GM19351 (cell line): Measurements from ENCODE around the gene NXN.
"Not testable (repeated sequence)": the region's sequence is repeated elsewhere in the genome, so short reads cannot be mapped to it uniquely, and the experiment has no call there.

Source experiments
- ATAC-seq: cut with Tn5 transposase; IDR thresholded peaks from one replicate; pipeline ENCODE4 v1.9.1; 2021; ENCODE audit warnings: mild to moderate bottlenecking, moderate library complexity; ENCODE audit not compliant: unreplicated experiment

Gene NXN

DNA sequence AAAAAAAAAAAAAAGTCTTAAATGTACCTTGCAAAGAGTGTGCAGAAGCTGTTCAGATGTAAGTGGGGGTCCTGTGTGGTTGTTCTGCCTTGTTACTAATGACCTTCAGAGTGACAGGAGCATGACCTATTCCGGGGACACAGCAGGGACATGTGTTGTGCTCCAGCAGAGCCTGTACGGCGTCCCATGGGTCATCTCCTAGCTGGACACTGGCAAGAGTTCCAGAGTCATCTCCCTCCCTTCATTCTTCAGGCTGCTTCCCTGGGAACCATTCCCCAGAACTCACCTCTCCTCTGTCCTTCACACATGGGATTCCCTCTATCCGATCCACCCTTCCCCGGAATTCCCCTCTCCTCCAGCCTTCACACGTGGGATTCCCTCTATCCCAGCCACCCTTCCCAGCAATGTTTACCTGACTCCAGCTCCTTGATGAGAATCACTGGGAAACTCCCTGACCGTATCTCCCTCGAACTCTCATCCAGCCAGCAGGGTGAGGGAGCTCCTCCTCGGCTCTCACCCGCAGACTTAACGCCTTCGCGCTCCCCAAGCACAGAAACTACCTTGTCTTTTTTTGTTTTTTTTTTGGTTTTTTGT is 111.6 kb downstream of the NXN start:
- no peak for ATAC-seq

DNA sequence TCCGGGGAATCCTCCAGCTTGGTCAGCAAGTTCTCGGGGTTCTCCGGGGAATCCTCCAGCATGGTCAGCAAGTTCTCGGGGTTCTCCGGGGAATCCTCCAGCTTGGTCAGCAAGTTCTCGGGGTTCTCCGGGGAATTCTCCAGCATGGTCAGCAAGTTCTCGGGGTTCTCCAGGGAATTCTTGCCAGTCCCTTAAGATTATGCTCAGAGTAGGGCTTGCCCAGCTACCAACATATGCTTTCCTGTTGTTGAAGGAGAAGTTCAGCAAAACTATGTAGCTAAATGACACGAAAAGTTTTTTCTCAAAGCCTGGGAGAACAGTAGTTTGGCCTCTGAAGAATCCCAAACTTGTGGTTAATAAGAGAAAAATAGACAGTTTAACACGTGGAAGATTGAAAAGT is 112.3 kb downstream of the NXN start:
- not testable (repeated sequence) for ATAC-seq

DNA sequence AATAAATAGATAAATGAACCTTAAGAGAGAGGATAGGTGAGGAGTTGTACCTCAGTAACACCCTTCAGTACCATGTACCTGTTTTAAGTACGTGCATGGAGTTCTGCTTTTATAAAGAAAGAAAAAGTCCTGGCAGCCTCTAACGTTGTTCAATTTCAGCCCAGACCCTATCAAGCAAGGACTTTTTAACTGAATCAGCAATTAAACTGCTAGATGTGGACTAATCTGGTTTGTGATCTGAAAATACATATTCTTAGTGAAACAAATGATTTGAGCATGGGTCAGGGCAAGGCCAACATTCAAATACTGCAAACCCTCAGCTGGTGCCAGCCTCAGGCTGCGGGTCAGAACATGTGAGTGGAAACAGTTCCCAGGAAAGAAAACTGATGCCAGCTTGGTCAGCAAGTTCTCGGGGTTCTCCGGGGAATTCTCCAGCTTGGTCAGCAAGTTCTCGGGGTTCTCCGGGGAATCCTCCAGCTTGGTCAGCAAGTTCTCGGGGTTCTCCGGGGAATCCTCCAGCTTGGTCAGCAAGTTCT is 112.9 kb downstream of the NXN start:
- no peak for ATAC-seq

DNA sequence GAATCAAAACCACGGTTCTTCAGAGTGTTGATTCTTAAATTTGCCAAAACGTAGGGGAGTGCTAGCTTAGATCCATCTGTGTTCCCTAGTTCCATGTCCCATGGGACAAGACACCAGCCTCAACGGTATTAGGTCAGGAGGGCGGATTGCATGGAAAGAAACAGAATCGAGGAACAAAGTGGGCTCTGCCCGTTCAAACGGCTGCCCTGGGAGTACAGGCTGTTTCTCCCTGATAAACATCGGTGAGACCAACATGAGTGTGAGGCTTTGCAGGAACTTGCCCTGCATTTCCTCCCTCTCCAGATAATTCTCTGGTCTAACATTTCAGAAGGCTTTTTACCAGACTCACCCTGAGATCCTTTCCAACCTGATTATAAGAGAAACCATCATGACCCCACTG is 115.3 kb downstream of the NXN start:
- ATAC-seq: no peak

DNA sequence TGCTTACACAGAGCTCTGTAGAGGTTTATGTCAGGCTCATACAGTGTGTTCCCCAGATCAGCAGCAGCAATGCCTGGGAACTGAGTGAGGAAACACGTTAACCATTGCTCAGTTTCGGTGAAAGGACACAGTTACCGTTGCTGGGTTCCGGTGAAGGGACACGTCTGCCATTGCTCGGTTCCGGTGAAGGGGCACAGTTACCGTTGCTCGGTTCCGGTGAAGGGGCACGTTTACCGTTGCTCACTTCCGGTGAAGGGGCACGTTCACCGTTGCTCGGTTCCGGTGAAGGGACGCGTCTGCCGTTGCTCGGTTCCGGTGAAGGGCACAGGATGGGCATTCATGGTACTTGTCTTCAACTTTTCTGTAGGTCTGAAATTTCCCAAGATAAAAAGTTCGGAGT is 115.7 kb downstream of the NXN start:
- ATAC-seq: no peak

DNA sequence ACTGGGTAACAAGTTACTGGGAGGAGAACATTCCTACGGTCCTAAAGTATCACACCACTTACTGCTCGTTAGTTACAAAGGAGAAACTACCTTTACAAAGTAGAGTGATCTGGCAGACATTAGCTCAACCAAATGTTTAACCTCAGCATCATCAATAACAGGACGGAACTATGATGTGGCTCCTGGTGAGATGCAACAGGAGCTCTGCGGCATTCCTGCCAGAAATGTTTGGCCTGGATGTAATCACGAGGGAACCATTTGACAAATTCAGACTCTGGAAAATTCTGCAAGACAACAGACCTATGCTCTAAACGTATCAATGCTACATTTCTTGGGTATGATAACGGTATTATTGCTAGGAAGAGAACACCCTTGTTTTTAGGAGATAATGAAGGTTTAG is 117.0 kb downstream of the NXN start:
- no peak for ATAC-seq

DNA sequence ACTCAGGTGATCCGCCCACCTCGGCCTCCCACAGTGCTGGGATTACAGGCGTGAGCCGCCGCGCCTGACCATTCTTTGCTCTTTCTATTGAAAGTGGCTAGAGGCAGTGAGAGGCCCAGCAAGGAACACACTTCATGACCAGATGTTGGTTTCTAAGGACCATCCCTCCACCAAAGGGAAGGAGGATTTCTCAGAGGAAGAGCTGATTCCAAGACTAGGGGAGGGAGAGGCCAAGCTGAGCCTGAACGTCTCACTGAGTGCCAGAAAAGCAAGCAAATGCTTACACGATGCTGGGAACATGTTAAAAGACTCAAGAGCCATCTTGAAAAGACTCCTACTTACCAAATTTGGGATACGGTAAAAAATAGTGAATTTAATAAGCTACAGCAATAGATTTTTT is 118.2 kb downstream of the NXN start:
- ATAC-seq: no peak

DNA sequence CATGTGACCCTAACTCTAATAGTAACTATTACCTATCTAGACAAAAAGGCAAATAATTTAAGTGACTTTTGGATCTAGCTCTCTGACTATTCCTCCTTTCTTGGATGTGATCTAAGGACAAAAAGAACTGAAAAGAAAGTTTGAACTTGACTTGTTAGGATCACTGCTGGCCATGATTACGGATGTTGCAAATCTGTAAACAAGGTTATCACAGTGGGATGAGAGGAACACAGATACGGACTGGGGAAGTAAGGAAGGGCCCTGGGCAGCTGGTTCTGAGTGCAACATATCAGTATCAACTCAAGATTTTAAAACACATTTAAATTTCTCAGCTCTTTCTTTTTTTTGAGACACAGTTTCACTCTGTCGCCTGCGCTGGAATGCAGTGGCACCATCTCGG is 118.8 kb downstream of the NXN start:
- no peak for ATAC-seq

DNA sequence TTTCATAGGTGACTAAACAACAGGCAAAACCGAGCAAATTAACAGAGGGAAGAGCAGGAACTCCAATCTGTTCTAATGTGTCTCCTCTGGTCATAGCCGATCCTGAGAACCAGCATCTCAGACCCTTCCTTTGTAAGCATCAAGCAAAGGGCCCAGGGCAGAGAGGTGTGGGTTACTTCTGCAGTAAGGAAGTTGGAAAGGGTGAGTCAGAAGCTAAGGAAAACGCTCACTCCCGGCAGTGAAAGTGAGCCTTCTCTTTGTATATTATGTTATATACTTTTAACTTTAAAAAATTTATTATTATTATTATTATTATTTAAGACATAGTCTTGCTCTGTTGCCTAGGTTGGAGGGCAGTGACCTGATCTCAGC is 119.8 kb downstream of the NXN start:
- no peak for ATAC-seq

DNA sequence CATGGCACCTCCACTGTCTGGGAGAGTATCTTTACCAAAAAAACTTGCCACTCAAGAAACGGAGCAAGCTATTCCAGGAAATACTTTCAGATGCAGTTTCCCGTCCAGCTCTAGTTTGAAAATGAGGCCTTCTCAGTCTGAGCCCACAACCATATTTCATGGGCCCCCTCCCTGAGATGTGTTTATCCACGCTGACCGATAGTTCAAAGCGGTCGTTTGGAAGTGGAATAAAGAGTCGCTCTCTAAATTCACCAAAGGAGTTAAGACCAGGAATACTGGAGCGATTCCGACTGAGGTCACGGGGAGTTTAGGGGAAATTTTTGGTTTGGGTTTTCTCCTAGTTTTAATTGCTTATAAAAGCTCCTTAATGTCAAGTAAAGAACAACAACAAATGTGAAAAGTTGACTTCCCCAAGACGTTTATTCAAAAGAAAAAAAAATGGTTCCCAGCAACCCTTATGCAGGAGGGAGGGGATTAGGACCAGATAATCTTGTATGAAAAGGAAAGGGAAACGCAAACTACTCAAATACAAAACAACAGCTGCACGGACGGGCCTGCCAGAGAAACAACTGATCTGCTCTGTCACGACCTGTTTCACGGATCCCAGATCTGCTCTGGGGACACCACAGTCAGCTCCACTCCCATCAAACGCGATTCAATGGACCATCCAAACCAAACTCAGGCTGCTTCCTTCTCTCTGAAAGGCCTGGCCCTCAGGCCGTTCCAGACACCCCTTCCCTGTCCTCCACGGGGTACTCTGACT is 120.3 kb downstream of the NXN start:
- ATAC-seq: no peak

DNA sequence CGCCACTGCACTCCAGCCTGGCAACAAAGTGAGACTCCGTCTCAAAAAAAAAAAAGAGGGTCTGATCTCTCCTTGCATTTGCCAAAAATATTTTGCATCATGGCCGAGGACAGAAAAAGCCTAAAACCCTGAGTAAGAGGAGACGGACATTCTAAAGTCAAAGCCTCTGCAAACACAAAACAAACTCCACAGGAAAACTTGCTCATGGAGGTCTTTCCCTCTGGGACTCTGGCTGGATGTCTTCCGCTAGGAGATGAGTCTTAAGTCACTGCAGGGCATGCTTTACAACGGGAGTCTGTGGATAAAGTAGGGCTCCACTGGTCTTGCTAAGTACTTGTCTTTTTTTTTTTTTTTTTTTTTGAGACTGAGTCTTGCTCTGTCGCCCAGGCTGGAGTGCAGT is 123.4 kb downstream of the NXN start:
- no peak for ATAC-seq

DNA sequence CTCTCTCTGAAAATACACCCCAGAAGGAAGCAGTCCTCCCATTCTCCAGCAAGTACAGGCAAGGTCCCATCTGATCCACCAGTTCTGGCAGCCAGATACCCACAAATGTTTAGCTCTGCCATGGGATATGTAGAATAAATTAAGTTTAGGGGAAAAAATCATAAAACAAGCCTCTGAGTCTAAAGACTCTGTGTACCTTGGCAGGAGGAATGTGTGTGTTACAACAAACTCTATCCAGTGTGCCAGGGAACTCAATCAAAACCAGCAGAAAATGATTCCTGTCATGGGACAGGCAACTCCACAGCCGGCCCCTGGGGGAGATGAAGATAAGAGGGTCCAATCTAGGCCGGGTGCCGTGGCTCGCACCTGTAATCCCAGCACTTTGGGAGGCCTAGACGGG is 124.0 kb downstream of the NXN start:
- ATAC-seq: no peak

DNA sequence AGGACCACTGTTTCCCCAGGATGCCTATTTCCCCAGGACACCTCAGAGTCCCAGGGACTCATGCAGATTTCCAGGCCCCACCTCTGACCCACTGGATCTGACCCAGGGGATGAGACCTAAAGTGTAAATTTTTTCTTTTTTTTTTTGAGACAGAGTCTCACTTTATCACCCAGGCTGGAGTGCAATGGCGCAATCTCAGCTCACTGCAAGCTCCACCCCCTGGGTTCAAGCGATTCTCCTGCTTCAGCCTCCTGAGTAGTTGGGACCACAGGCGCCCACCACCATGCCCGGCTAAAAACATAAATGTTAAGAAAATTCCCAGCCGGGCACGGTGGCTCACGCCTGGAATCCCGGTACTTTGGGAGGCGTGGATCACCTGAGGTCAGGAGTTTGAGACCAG is 126.7 kb downstream of the NXN start:
- not testable (repeated sequence) for ATAC-seq

DNA sequence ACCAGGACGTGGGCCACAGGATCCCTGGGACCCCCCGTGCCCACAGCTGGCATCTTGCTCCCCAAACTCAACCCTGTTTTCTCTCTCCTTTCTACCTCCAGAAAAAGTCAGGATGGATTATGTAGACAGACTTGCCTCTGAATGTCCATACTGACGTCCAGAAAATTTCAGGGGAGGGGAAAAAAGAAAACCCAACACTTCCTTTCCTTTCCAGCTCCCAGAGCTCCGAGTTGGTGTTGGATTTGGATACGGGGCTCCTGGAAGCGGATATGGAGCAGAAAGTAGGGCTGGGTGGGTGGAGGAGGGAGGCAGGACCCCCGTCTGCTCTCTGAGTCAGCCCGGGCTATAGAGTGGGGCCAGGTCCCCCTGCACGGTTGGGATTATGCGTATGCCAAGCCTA is 127.2 kb downstream of the NXN start:
- ATAC-seq: no peak

DNA sequence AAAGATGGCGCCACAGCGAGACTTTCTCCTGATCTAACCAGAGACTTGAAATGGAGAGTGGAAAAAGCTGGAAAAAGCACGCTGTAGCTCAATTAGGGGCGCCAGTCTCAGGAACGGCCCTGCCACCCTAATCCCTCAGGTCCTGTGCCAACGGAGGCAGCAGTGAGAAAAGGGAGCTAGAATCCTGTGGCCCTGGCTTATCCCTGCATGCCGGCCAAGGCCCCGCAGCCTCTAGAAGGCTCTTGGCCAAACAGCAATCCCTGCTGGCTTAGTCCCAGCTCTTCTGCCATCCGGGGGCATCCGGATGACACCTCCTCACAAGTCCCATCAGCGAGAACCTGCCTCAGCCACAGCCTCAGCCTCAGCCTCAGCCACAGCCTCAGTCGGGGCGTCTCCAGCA is 127.7 kb downstream of the NXN start:
- no peak for ATAC-seq

DNA sequence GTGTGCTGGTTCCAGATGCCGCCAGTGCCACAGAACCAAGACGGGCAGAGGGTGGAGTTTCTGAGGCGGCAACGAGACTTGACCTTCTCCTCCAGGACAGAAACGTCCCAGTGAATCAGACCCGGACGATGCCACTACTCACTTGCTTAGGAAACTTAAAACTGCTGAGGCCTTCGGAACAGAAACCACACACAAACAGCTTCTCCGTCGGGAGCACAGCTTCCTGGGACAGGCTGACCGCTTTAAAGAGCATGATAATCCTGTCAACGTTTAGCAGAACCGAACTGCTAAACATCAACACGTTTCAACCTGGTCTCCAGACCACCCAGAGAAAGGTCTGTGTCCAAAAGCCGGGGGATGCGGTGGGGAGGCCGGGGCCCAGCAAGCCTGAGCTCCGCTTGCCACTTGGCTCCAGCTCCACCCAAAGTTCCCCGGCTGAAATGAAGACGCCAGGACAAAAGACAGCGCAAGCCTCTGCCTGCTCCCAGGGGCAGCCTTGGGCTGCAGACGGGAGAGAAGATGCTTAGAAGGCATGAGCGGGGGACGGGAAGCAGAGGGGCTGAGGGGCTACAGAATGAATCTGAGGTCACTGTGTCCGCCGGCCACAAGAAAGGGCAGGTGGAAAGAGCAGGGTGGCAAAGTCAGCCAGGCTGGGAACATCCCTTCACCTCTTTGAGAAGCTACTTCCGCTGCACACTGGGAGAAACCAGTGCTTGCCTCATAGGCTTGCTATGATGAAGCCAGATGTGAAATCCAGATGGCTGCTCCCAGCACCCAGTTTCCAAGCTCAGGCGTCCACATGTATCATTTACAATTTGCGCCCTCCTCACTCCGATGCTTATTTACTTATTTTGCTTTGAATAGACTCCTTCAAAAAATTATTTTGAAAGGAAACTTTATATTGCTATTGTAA is 128.5 kb downstream of the NXN start:
- ATAC-seq: no peak

DNA sequence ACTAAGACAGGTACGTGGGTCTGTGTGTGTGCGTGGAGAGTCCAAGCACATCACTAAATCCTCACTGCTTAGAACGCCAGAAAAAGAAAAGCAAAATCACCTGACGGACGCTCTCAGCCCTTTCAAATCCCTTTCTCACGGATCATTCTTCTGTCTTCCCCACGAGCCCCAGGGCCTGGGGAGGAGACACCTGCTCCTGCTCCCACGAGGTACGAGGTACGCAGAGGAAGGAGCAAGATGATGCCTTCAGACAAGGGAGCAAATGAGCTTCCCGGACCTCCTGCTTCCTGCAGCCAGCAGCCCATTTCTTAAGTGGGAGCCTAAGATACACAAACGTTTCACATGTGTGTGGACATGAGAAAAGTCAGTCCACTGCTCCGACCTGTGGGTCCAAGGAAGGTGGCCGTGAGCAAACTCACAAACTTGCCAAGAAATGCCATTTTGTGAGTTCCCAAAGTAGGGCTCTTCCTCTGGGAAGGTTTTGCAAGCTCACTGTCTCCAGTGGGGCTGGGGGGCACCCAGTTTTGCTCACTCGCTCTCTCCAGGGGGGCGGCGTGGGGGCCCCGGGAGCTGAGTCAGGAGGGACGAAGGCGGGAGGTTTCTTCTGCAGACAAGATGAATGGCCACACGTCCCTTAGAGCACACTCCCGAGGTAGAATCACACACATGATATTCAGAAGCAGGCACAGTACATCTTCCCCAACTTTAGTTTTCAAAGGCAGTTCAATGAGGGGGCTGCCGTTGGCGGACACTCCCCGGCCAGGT is 129.3 kb downstream of the NXN start:
- ATAC-seq: no peak

DNA sequence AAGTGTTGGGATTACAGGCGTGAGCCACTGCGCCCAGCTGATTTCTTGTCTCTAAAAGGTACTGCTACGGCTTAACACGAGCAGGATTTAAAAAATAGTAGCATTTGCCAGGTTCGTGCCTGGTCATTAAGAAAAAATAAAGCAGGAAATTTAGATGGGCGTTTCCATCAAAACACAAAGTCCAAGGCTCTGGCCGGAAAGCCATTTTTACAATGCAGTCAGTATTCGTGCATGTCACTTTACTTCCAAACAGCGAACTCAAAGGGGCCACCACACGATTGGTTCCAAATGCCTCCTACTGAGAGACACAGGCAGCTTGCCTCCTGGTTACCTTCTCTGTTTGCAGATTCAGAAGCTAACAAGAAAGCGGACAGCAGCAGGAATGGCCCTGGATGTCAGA is 131.2 kb downstream of the NXN start:
- ATAC-seq: no peak

DNA sequence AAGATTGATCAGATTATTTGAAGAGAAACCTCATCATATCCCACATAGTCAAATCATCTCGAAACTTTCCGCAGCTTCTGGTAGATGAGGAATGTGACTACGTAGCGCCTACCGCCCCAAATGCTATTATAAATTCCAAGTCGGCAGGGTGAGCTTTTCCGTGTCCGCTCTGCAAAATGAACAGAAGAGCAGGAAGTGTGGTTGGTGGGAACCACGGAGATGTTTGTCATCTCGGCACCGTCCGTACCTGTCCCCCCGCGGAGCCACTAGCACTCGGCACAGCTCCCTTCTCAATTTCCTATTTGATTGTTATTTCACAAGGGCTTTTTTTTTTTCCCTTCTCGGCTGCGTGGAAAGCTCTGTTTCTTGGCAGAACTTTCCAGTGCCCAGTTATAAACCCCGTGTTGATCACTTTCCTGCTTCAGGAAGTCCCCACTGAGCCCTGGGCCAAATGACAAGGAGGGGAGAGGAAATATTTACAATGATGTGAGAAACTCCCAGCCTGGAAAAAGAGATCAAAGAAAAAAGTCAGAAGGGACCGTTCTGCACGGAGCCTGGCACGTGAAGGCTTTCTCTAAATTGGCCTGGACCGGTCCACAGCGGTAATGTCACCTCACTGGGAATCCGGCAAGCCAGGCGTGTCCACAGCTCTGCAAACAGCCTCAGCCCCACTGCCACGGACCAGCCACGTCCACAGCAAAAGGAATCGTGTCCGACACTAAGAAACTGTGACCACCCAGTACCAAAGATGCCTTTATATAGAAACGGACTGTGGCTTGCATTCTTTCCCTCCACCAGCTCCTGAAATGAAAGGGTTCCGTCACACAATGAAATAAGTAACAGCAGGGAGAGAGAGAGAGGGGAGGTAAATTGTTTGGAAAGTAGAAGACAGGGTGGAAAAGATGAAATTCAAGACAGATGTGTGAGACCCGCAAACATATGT is 132.4 kb downstream of the NXN start:
- no peak for ATAC-seq

DNA sequence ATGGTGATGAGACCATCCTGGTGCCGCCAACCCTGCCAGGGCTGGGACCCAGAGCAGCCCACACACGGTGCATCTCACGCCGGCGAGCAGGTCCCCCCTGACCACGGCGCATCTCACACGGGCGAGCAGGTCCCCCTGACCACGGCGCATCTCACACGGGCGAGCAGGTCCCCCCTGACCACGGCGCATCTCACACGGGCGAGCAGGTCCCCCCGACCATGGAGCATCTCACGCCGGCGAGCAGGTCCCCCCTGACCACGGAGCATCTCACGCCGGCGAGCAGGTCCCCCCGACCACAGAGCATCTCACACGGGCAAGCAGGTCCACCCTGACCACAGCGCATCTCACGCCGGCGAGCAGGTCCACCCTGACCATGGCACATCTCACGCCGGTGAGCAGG is 138.3 kb downstream of the NXN start:
- no peak for ATAC-seq
